ENCODE results near the gene NEU4. TPM values are rescaled to one million over a fixed set of nuclear protein-coding genes. Genes with fewer than 3 reads are reported as not detected.

Gene NEU4
- total and polyA plus RNA-seq, 10 donors, result 0.04 to 1.9 (median 0.32) TPM; not detected in 3

GRCh38 chr2:241865416-241865956, 56.5 kb downstream of the NEU4 start:
- peak overlapping the region in 1 of 8 donors; percentile 46 for H3K4me3 ChIP-seq
- H3K4me1 ChIP-seq, result peaks cover under 1 to 75% (median 38%) of the 10 kb centered on the region in 6 donors
- H3K27ac ChIP-seq, result peak overlapping the region in 2 of 8 donors; percentile 48 to 85
- intact Hi-C loops (cut with DNase I; ENCODE audit: low total_unique reads), result no loop called here
- no peaks in the 10 kb centered on the region for H3K9me3 ChIP-seq
- no peak for TF ChIP-seq POLR2A (IDR thresholded peaks at IDR 0.05)
- no peak for TF ChIP-seq POLR2AphosphoS5 (IDR thresholded peaks at IDR 0.05)
- no peak for TF ChIP-seq CTCF (IDR thresholded peaks at IDR 0.05 in 8 of 11, conservative IDR thresholded peaks at IDR 0.05 in 3 of 11)
- H3K27me3 ChIP-seq (replicated peaks in 1 of 7), result peaks cover 0 to 90% (median 35%) of the 10 kb centered on the region in 7 donors
- H3K36me3 ChIP-seq, result no peaks in the 10 kb centered on the region
- no peak for DNase-seq
- 88 to 94% (median 90%) methylated on average over 3 of the region's 3 CpGs for WGBS, 5 donors

- Histone ChIP-seq H3K27me3 (replicated peaks in 1 of 7) (peaks cover 0 to 91% (median 35%) of the 10 kb centered on the region in 7 donors), H3K4me3 (peak overlapping the region in 1 of 8 donors; percentile 46), H3K4me1 (peaks cover 0 to 77% (median 43%) of the 10 kb centered on the region in 6 donors), H3K27ac (peak overlapping the region in 4 of 8 donors; percentile 69 to 85 (median 78)), H3K36me3 (no peaks in the 10 kb centered on the region), H3K9me3 (no peaks in the 10 kb centered on the region)
- TF ChIP-seq CTCF (IDR thresholded peaks at IDR 0.05 in 8 of 11, conservative IDR thresholded peaks at IDR 0.05 in 3 of 11) (no peak), POLR2A (IDR thresholded peaks at IDR 0.05) (no peak), POLR2AphosphoS5 (IDR thresholded peaks at IDR 0.05) (no peak)
- intact Hi-C loops (cut with DNase I; ENCODE audit: low total_unique reads), result no loop called here
- no peak for DNase-seq
- 15 to 25% (median 21%) methylated on average over 19 to 31 of the region's 31 CpGs for WGBS, 5 donors
These were observed 57.2 kb downstream of the NEU4 start for GRCh38 chr2:241865957-241866789.

Other genes with a start within 250 kb of the NEU4 start
- gene THAP4, start 172.0 kb upstream of the NEU4 start, total RNA-seq, result 10 to 100 TPM; 23.5 to 31.5 (median 28.8) TPM
- gene THAP4, start 172.0 kb upstream of the NEU4 start, polyA plus RNA-seq, result 10 to 100 TPM; 21.0 to 27.7 (median 23.5) TPM
- 100 to 1,000 TPM in 3 of 7 donors, 10 to 100 TPM in 4; 80.0 to 114 (median 97.2) TPM for gene ATG4B, start 171.5 kb upstream of the NEU4 start, total RNA-seq
- gene ATG4B, start 171.5 kb upstream of the NEU4 start, polyA plus RNA-seq, result 10 to 100 TPM; 31.1 to 74.5 (median 44.6) TPM
- 10 to 100 TPM; 14.0 to 27.9 (median 18.1) TPM for gene DTYMK, start 122.4 kb upstream of the NEU4 start, total RNA-seq
- 10 to 100 TPM; 19.3 to 38.9 (median 31.6) TPM for gene DTYMK, start 122.4 kb upstream of the NEU4 start, polyA plus RNA-seq
- gene ING5, start 107.2 kb upstream of the NEU4 start, total RNA-seq, result 10 to 100 TPM; 18.2 to 51.1 (median 37.9) TPM
- gene ING5, start 107.2 kb upstream of the NEU4 start, polyA plus RNA-seq, result 10 to 100 TPM; 32.6 to 36.4 (median 34.6) TPM
- 10 to 100 TPM; 18.8 to 51.5 (median 32.3) TPM for gene D2HGDH, start 74.6 kb upstream of the NEU4 start, total RNA-seq
- 10 to 100 TPM; 20.8 to 69.8 (median 67.0) TPM for gene D2HGDH, start 74.6 kb upstream of the NEU4 start, polyA plus RNA-seq
- under 1 TPM in 2 of 7 donors, not detected in 5; 0.25 to 0.85 TPM for gene GAL3ST2, start 32.4 kb upstream of the NEU4 start, total RNA-seq
- not detected for gene GAL3ST2, start 32.4 kb upstream of the NEU4 start, polyA plus RNA-seq
- gene PDCD1, start 49.7 kb downstream of the NEU4 start, total RNA-seq, result 1 to 10 TPM; 3.1 to 7.9 (median 5.4) TPM
- gene PDCD1, start 49.7 kb downstream of the NEU4 start, polyA plus RNA-seq, result 1 to 10 TPM; 2.7 to 7.3 (median 5.2) TPM
- gene RTP5, start 60.5 kb downstream of the NEU4 start, total RNA-seq, result 1 to 10 TPM in 4 of 7 donors, under 1 TPM in 3; 0.34 to 2.2 (median 1.0) TPM
- under 1 TPM; 0.39 to 0.93 (median 0.49) TPM for gene RTP5, start 60.5 kb downstream of the NEU4 start, polyA plus RNA-seq

All from spleen (tissue), 11 donors.